GM12872 (cell line): Measurements from ENCODE around the gene CYP11A1.

Experiments used
- TF ChIP-seq, protein P1 (sequence below): IDR thresholded peaks from 3 replicates; pipeline ENCODE4 v1.5.1; 2011; ENCODE audit warnings: low read depth, mild to moderate bottlenecking, low read length, moderate library complexity; ENCODE audit not compliant: insufficient read depth

CYP11A1 gene

DNA sequence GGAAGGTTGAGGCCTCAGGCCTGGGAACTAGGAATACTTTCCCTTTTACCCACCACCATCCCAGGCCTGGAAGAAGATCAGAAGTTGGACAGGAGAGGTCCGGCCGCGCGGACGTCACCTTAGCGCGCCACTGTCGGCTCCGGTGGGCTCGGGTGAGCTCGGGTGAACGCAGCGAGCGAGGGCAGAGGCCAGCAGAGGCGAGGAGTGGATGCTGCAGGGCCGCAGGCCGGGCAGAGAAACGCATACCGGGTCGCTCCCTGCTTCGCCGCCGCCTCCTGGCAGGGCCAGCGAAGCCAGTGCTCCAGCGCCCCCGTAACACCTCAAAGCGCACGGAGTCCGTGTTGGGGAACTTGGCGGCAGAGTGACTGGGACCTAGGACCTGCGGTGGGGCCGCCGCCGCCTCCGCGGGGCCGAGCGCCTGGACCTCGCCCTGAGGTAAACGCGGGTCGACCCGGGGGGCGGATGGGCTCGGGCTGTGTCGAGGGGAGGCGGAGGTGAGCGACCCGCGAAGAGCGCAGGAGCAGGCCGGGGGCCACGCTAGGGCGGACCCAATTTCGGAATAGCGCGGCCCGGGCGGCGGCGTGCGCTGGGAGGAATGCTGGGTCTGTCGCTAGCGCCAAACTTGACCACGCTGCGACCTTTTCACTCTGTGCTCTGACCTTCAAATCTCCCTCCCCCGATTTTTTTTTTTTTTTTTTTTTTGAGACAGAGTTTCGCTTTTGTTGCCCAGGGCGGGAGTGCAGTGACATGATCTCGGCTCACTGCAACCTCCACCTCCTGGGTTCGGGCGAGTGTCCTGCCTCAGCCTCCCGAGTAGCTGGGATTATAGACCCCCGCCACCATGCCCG, 1.6 kb downstream of the CYP11A1 start:
- TF ChIP-seq, protein P1, sequence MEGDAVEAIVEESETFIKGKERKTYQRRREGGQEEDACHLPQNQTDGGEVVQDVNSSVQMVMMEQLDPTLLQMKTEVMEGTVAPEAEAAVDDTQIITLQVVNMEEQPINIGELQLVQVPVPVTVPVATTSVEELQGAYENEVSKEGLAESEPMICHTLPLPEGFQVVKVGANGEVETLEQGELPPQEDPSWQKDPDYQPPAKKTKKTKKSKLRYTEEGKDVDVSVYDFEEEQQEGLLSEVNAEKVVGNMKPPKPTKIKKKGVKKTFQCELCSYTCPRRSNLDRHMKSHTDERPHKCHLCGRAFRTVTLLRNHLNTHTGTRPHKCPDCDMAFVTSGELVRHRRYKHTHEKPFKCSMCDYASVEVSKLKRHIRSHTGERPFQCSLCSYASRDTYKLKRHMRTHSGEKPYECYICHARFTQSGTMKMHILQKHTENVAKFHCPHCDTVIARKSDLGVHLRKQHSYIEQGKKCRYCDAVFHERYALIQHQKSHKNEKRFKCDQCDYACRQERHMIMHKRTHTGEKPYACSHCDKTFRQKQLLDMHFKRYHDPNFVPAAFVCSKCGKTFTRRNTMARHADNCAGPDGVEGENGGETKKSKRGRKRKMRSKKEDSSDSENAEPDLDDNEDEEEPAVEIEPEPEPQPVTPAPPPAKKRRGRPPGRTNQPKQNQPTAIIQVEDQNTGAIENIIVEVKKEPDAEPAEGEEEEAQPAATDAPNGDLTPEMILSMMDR: no peak

DNA sequence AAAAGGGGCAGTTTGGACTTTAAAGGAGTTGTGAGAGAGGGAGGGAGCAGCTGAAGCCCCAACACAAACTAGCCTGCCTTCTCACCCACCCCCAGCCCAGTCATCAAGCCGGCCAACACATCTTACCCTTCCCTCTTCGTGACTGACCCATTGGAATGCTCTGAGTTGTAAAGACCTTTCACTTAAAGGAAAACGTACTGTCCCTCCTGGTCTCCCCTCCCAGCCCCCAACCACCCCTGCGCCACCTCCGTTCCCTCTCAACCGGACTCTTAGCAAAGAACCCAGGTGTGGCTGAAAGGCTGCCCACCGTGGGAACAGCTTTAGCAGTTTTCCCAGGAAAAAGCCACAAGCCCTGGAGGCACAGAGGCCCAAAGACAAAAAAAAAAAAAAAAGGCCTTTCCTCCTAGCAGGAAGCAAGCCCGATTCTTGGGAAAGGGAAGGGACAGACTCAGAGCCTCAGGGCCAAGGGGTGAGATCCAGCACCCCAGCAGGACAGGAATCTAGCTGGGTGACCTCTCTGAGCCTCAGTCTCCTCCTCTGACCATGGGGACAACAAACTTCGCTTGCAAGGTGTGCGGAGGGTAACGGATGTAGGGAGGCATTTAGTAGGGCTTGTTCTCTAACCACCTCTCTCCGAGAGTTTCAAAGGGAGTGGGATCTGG, 2.4 kb downstream of the CYP11A1 start:
- TF ChIP-seq, protein P1: no peak

DNA sequence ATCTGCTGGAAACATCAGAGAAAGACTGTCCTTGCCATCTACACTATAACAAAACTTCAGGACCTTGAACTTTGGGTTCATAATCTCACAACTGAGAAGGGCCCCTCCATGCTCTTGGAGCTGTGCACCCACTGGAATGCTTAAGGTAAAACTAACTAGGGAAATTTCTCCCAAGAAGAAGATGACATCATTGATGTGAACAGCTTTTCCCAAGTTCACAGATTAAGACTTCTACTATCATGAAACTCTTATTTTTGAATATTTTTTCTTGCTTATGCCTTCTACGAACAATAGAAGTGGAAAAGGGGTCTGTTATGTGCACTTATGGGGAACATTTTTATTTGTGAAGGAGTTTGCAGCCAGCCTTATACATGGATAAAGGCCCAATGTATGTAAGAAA, 5.0 kb downstream of the CYP11A1 start:
- TF ChIP-seq, protein P1: no peak

DNA sequence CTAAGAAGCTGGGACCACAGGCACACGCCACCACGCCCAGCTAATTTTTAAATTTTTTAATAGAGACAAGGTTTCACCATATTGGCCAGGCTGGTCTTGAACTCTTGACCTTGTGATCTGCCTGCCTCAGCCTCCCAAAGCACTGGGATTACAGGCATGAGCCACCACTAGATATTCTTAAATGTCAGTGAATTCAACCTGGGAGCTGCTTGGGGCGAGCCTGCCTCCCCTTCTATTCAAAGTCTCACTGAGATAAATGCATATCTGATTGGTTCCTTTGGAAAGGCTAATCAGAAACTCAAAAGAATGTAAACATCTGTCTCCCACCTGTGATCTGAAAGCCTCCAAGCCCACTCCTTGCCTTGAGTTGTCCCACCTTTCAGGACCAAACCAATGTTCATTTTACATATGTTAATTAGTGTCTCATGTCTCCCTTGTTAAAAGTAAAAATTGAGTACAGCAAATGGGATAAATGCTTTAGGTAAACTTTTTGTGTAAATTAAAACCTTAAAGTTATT, 15.0 kb downstream of the CYP11A1 start:
- TF ChIP-seq, protein P1: no peak

- TF ChIP-seq, protein P1: no peak
Measured at GRCh38 chr15:74351670-74352069, 15.8 kb downstream of the CYP11A1 start.

- TF ChIP-seq, protein P1: no peak
Measured at GRCh38 chr15:74350295-74351275, 16.9 kb downstream of the CYP11A1 start.
